Upper lobe of left lung (tissue), 4 donors: Measurements from ENCODE around the gene TAF9.

Experiments
- CTCF ChIP-seq, 6 experiments: fragments of 450-650 bp in 4 of 6; fragments of 200-600 bp in 2 of 6; sonication (generic) in 2 of 6; IDR thresholded peaks; one replicate each; pipeline ENCODE4 v1.5.1; 2016 to 2019; ENCODE audit warnings: antibody characterized with exemption in 6 of 6
- POLR2A ChIP-seq, 4 donors: fragments of 450-650 bp; IDR thresholded peaks; one replicate each; pipeline ENCODE4 v1.5.1; 2016 to 2017; ENCODE audit warnings: antibody characterized with exemption in 4 of 4, mild to moderate bottlenecking in 2 of 4

- no peak for TF ChIP-seq CTCF (IDR thresholded peaks at IDR 0.05)
- TF ChIP-seq POLR2A (IDR thresholded peaks at IDR 0.05): no peak
Observed at GRCh38 chr5:69378376-69378775, 9.1 kb upstream of the TAF9 start.
